HS-5 (cell line): ENCODE data around the gene SUGP2.

ENCODE experiments used
- DNase-seq: peaks from one replicate; pipeline ENCODE4 v3.0.0-alpha.2; 2012; ENCODE audit warnings: low read depth

The SUGP2 gene

DNA sequence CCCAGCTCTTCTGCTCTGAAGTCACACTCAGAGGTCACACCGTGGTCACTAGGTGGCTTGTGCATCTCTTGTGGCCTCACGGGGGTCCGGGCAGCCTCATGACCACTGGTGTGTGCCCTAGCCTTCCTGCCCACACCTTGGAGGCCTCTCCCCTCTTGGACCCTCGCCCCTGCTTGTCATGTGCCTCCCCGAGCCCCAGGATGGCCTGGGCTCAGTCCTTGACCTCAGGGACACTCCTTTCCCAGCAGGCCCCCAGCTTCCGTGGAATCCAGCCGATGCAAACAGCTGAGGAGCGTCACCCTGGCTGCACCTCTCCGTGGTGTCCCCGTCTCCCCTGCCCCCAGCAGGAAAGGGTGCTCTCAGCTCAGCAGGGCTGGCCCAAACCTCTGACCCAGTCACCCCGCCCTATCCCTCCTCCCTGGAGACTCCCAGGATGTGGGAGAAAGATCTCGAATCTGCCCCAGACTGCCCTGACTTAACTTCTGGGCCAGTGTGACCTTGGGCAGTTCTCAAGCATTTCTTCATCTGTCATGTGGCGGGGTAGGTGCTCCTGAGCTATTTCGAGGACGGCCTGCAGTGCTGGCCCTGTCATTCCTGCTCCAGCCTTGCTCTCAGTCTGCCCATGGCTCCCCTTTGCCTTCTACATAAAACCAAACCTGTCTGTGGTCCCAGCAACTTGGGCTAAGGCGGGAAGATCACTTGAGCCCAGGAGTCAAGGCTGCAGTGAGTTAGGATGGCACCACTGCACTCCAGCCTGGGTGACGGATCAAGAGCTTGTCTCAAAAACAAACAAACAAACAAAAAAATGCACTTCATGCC is 25.9 kb upstream of the SUGP2 start:
- DNase-seq, result no peak

DNA sequence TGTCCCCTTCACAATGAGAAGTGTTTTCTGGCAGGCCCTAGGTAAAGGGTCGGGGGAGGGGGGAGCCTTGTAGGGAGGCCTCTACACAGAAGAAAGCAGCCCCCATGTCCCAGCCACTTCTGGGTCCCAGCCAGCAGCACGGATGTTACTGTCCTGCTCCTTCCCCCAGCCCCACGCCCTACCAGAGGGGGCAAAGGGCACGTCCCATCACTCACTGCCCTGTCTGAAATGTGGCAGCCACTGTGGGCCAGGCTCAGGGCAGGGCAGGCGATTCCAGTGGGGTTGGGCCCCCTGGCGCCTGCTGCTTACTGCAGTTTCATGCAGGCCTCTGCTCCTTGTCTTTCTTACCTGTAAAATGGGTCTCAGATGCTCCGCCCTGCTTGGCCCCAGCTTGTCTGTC is 24.4 kb upstream of the SUGP2 start:
- DNase-seq, result no peak

GRCh38 chr19:19057317-19057716 is 24.0 kb upstream of the SUGP2 start:
- no peak for DNase-seq

DNA sequence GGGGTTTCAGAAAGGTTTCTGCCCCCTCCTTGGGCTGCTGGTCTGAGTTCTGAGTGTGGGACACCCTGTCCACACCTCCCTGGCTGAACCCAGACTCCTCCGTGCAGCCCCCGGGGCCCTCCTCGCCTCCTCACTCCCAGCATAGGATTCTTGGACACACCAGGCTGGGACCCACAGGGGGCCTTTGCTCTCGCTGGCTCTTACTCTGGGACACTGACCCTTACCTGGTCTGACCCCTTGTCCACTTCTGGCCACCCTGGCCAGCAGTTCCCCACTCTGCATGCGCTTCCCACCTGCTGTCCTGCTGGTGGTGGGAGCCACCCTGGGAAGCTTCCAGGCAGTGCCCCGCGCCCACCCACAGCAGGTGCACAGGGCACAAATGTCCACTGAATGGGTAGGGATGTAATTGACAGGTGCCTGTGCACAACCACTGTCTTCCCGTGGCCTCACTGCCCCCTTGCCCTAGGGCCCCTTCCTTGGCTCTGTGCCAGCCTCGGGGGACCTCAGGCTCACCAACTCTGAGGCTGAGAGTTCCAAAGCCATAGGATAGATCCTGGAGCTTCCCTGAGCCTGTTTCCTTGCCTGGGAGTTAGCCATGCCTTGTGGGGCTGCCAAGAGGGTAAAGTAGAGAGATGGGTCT is 23.4 kb upstream of the SUGP2 start:
- no peak for DNase-seq

GRCh38 chr19:19055701-19056100 is 22.4 kb upstream of the SUGP2 start:
- DNase-seq, result no peak

DNA sequence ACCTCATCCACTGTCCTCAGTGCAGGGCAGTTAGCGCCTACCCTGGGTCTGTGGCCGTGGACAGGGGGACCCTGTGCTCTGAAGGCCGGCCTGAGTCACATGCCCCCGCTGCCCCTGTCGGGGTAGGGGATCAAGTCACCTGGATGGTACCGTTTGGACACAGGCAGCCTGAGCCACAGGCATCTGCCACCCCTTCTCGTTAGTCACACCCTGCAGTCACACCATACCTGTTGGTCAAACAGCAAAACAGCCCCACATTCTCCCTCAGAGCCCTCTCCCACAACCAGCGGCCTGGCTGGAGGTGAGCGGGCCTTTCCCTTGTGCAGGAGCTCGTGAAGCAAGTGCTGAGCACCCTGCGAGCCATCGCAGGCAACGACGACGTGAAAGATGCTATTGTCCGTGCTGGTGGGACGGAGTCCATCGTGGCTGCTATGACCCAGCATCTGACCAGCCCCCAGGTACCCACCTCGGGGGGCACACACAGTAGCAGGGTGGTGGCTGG is 21.7 kb upstream of the SUGP2 start:
- DNase-seq, result no peak

DNA sequence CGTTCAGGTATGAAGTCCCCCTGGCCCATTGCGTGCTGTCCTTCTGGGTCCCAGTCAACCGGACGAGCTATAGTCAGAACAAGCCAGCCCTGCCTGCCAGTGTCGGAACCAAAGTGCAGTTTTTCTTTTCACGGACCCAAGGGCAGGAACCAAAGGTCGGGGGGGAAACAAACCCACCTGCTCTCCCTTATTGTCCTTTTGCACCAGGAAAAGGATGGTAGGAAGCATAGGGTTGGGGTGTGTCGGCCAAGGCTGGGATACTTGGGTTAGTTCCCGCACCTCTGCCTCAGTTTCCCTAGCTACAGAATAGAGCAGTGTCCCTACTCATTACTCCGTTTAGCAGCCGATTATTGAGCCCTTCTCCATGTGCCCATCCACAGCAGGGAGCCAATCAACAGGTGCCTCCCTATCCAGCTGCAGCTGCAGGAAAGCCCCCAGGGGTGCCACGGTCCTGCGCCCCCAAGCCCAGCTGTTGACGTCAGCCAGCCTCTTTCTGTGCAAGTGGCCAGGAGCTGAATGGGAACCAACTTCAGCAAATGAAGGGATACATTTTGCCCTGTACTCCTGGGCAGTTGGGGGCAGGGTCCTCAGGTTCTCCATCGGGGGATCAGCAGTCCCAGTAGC is 21.1 kb upstream of the SUGP2 start:
- no peak for DNase-seq

GRCh38 chr19:19053508-19054314 is 20.4 kb upstream of the SUGP2 start:
- no peak for DNase-seq

GRCh38 chr19:19052921-19053320 is 19.6 kb upstream of the SUGP2 start:
- DNase-seq, result no peak

DNA sequence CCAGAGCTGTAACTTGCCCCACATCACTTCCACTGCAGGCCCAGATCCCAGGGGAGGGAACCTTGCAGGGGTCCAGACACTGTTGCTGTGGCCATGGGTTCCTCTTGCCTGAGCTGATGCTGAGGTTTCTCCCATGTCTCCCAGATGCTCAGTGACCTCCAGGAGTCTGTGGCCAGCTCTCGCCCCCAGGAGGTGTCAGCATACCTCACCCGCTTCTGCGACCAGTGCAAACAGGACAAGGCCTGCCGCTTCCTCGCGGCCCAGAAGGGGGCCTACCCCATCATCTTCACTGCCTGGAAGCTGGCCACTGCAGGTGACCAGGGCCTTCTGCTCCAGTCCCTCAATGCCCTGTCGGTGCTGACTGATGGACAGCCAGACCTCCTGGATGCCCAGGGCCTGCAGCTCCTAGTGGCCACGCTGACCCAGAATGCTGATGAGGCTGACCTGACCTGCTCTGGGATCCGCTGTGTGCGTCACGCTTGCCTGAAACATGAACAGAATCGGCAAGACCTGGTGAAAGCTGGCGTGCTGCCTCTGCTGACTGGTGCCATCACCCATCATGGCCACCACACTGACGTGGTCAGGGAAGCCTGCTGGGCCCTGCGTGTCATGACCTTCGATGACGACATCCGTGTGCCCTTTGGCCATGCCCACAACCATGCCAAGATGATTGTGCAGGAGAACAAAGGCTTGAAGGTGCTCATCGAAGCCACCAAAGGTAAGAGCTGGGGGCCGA is 18.3 kb upstream of the SUGP2 start:
- no peak for DNase-seq

- DNase-seq, result no peak
Measured at GRCh38 chr19:19050731-19051130, 17.4 kb upstream of the SUGP2 start.

- DNase-seq, result no peak
Measured at GRCh38 chr19:19050104-19050503, 16.8 kb upstream of the SUGP2 start.

GRCh38 chr19:19049406-19049805 is 16.1 kb upstream of the SUGP2 start:
- DNase-seq, result no peak

DNA sequence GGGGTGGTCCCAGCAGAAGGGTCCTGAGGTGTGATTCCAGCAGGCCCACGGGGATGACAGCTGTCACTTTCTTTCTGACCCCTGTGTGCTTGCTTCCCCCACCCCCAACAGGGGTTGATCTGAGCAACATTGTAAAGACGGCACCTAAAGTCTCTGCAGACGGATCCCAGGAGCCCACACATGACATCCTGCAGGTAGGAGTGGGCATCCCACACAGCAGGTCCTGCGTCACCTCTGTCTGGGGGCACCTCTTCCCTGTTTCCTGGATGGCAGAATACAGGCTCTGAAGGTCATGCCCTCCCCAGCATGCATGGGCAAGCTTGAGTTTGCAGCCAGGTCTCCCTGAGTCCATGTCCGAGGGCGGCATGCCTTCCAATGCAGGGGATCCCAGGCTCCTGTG is 10.6 kb upstream of the SUGP2 start:
- DNase-seq, result no peak

GRCh38 chr19:19043481-19043880 is 10.2 kb upstream of the SUGP2 start:
- no peak for DNase-seq

- no peak for DNase-seq
Measured at GRCh38 chr19:19042732-19043280, 9.5 kb upstream of the SUGP2 start.

DNA sequence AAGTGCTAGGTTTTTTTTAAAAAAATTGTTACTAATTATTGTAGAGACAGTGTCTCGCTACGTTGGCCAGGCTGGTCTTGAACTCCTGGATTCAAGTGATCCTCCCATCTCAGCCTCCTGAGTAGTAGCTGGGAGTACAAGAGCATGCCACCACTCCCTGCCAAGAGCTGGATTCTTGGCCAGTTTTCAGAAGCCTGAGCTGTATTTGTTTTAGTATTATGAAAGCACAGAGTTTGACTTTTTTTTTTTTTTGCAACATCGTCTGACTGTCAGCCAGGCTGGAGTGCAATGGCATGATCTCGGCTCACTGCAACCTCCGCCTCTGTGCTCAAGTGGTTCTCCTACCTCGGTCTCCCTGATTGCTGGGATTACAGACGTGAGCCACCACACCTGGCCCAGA is 7.1 kb upstream of the SUGP2 start:
- no peak for DNase-seq

DNA sequence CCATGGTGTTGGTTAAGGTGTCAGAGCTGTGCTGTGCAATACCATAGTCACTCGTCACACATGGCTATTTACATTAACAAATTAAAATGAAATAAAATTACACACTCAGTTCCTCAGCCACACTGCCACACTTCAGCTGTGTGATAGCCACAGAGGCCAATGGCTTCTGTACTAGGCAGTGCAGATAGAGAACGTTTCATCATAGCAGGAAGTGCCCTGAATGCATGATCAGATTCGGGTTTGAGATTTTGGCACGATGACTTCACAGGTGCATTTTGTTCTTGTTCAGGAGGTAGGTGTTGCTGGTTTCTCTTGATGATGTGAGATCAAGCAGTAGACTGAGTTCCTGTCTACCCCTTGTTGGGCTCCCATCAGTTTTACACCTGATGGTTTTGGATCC is 6.6 kb upstream of the SUGP2 start:
- DNase-seq, result no peak

- DNase-seq, result peak; percentile 59
Measured at GRCh38 chr19:19034204-19034624, 897 bp upstream of the SUGP2 start.

DNA sequence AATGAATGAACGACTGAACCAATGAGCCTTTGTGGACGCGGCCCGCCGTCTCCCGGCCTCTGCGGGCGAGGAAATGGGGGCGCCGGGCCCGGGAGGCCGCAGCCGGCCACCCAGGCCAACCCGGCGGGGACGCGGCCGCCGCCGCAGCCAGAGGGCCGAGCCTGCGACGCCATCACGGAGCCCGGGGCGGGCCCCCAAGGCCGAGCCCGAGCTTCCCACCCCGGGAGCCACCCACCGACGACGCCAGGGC is 216 bp downstream of the SUGP2 start:
- DNase-seq, result no peak

GRCh38 chr19:19032420-19033175 is 719 bp downstream of the SUGP2 start:
- DNase-seq, result peak; percentile 74
